ENCODE data around the gene MAP3K20.

Gene MAP3K20

GRCh38 chr2:173130496-173131465 lies 55.1 kb downstream of the MAP3K20 start:
- no peaks in the 10 kb centered on the region for H3K27me3 ChIP-seq (ENCODE audit: control insufficient read depth, insufficient read depth, low read length)
- peaks cover 18% of the 10 kb centered on the region for H3K4me1 ChIP-seq (ENCODE audit: control insufficient read depth, insufficient read depth, low read length)
- H3K27ac ChIP-seq (ENCODE audit: low read depth, low read length): no peak overlapping the region

GRCh38 chr2:173132531-173132930 lies 56.9 kb downstream of the MAP3K20 start:
- Histone ChIP-seq H3K9me3 (ENCODE audit: control insufficient read depth, insufficient read depth, low read depth, low read length) (no peaks in the 10 kb centered on the region), H3K4me1 (ENCODE audit: control insufficient read depth, insufficient read depth, low read length) (peaks cover 27% of the 10 kb centered on the region), H3K4me3 (ENCODE audit: low read depth, low read length) (no peak overlapping the region), H3K27me3 (ENCODE audit: control insufficient read depth, insufficient read depth, low read length) (no peaks in the 10 kb centered on the region), H3K36me3 (ENCODE audit: control insufficient read depth, insufficient read depth, low read length) (no peaks in the 10 kb centered on the region), H3K27ac (ENCODE audit: low read depth, low read length) (no peak overlapping the region), H3K9ac (ENCODE audit: low read length) (no peak overlapping the region)

More at GRCh38 chr2:173130496-173131465, 55.1 kb downstream of the MAP3K20 start:
- Histone ChIP-seq H3K36me3 (ENCODE audit: control insufficient read depth, insufficient read depth, low read length) (no peaks in the 10 kb centered on the region), H3K9ac (ENCODE audit: low read length) (no peak overlapping the region), H3K9me3 (ENCODE audit: control insufficient read depth, insufficient read depth, low read depth, low read length) (no peaks in the 10 kb centered on the region), H3K4me3 (ENCODE audit: low read depth, low read length) (no peak overlapping the region)

GRCh38 chr2:173134703-173135102 lies 59.1 kb downstream of the MAP3K20 start:
- Histone ChIP-seq H3K27me3 (ENCODE audit: control insufficient read depth, insufficient read depth, low read length) (no peaks in the 10 kb centered on the region), H3K4me3 (ENCODE audit: low read depth, low read length) (no peak overlapping the region), H3K36me3 (ENCODE audit: control insufficient read depth, insufficient read depth, low read length) (no peaks in the 10 kb centered on the region), H3K9me3 (ENCODE audit: control insufficient read depth, insufficient read depth, low read depth, low read length) (no peaks in the 10 kb centered on the region), H3K9ac (ENCODE audit: low read length) (no peak overlapping the region), H3K27ac (ENCODE audit: low read depth, low read length) (no peak overlapping the region), H3K4me1 (ENCODE audit: control insufficient read depth, insufficient read depth, low read length) (peaks cover 27% of the 10 kb centered on the region)

- Histone ChIP-seq H3K9ac (ENCODE audit: low read length) (no peak overlapping the region), H3K4me3 (ENCODE audit: low read depth, low read length) (no peak overlapping the region), H3K27me3 (ENCODE audit: control insufficient read depth, insufficient read depth, low read length) (no peaks in the 10 kb centered on the region), H3K36me3 (ENCODE audit: control insufficient read depth, insufficient read depth, low read length) (no peaks in the 10 kb centered on the region), H3K4me1 (ENCODE audit: control insufficient read depth, insufficient read depth, low read length) (peaks cover 27% of the 10 kb centered on the region), H3K9me3 (ENCODE audit: control insufficient read depth, insufficient read depth, low read depth, low read length) (no peaks in the 10 kb centered on the region; the same call in 1 of the 2 replicates), H3K27ac (ENCODE audit: low read depth, low read length) (no peak overlapping the region)
Measured at GRCh38 chr2:173136067-173136466, 60.4 kb downstream of the MAP3K20 start.

- H3K36me3 ChIP-seq (ENCODE audit: control insufficient read depth, insufficient read depth, low read length): no peaks in the 10 kb centered on the region
- peaks cover 3% of the 10 kb centered on the region; the same call in 1 of the 2 replicates for H3K9me3 ChIP-seq (ENCODE audit: control insufficient read depth, insufficient read depth, low read depth, low read length)
- H3K27ac ChIP-seq (ENCODE audit: low read depth, low read length): no peak overlapping the region
- H3K4me3 ChIP-seq (ENCODE audit: low read depth, low read length): no peak overlapping the region
- H3K27me3 ChIP-seq (ENCODE audit: control insufficient read depth, insufficient read depth, low read length): no peaks in the 10 kb centered on the region
- no peak overlapping the region for H3K9ac ChIP-seq (ENCODE audit: low read length)
- peaks cover 27% of the 10 kb centered on the region for H3K4me1 ChIP-seq (ENCODE audit: control insufficient read depth, insufficient read depth, low read length)
Measured at GRCh38 chr2:173136599-173136998, 61.0 kb downstream of the MAP3K20 start.

GRCh38 chr2:173137610-173138009 lies 62.0 kb downstream of the MAP3K20 start:
- H3K9me3 ChIP-seq (ENCODE audit: control insufficient read depth, insufficient read depth, low read depth, low read length): peaks cover 11% of the 10 kb centered on the region; the same call in 1 of the 2 replicates
- no peak overlapping the region for H3K27ac ChIP-seq (ENCODE audit: low read depth, low read length)
- no peak overlapping the region for H3K9ac ChIP-seq (ENCODE audit: low read length)
- no peak overlapping the region for H3K4me3 ChIP-seq (ENCODE audit: low read depth, low read length)
- H3K36me3 ChIP-seq (ENCODE audit: control insufficient read depth, insufficient read depth, low read length): no peaks in the 10 kb centered on the region
- H3K4me1 ChIP-seq (ENCODE audit: control insufficient read depth, insufficient read depth, low read length): peaks cover 24% of the 10 kb centered on the region
- H3K27me3 ChIP-seq (ENCODE audit: control insufficient read depth, insufficient read depth, low read length): no peaks in the 10 kb centered on the region

- H3K27ac ChIP-seq (ENCODE audit: low read depth, low read length): no peak overlapping the region
- H3K9me3 ChIP-seq (ENCODE audit: control insufficient read depth, insufficient read depth, low read depth, low read length): peaks cover 15% of the 10 kb centered on the region; the same call in 1 of the 2 replicates
- H3K4me1 ChIP-seq (ENCODE audit: control insufficient read depth, insufficient read depth, low read length): peaks cover 24% of the 10 kb centered on the region
- no peak overlapping the region for H3K9ac ChIP-seq (ENCODE audit: low read length)
- no peak overlapping the region for H3K4me3 ChIP-seq (ENCODE audit: low read depth, low read length)
- no peaks in the 10 kb centered on the region for H3K36me3 ChIP-seq (ENCODE audit: control insufficient read depth, insufficient read depth, low read length)
- H3K27me3 ChIP-seq (ENCODE audit: control insufficient read depth, insufficient read depth, low read length): no peaks in the 10 kb centered on the region
Measured at GRCh38 chr2:173138962-173139361, 63.3 kb downstream of the MAP3K20 start.

GRCh38 chr2:173141666-173142065 lies 66.0 kb downstream of the MAP3K20 start:
- Histone ChIP-seq H3K4me3 (ENCODE audit: low read depth, low read length) (no peak overlapping the region), H3K4me1 (ENCODE audit: control insufficient read depth, insufficient read depth, low read length) (0 out of 2 replicates have a peak, but pooled peaks cover 2% of the 10 kb centered on the region), H3K27ac (ENCODE audit: low read depth, low read length) (no peak overlapping the region), H3K36me3 (ENCODE audit: control insufficient read depth, insufficient read depth, low read length) (no peaks in the 10 kb centered on the region), H3K27me3 (ENCODE audit: control insufficient read depth, insufficient read depth, low read length) (no peaks in the 10 kb centered on the region), H3K9me3 (ENCODE audit: control insufficient read depth, insufficient read depth, low read depth, low read length) (peaks cover 15% of the 10 kb centered on the region; the same call in 1 of the 2 replicates), H3K9ac (ENCODE audit: low read length) (no peak overlapping the region)

GRCh38 chr2:173145454-173145853 lies 69.8 kb downstream of the MAP3K20 start:
- Histone ChIP-seq H3K9me3 (ENCODE audit: control insufficient read depth, insufficient read depth, low read depth, low read length) (peaks cover 15% of the 10 kb centered on the region; the same call in 1 of the 2 replicates), H3K4me3 (ENCODE audit: low read depth, low read length) (no peak overlapping the region), H3K27me3 (ENCODE audit: control insufficient read depth, insufficient read depth, low read length) (no peaks in the 10 kb centered on the region), H3K27ac (ENCODE audit: low read depth, low read length) (no peak overlapping the region), H3K36me3 (ENCODE audit: control insufficient read depth, insufficient read depth, low read length) (no peaks in the 10 kb centered on the region), H3K4me1 (ENCODE audit: control insufficient read depth, insufficient read depth, low read length) (no peaks in the 10 kb centered on the region), H3K9ac (ENCODE audit: low read length) (no peak overlapping the region)

- H3K4me1 ChIP-seq (ENCODE audit: control insufficient read depth, insufficient read depth, low read length): peaks cover 6% of the 10 kb centered on the region; the same call in 1 of the 2 replicates
- peaks cover 12% of the 10 kb centered on the region; the same call in 1 of the 2 replicates for H3K9me3 ChIP-seq (ENCODE audit: control insufficient read depth, insufficient read depth, low read depth, low read length)
- H3K27ac ChIP-seq (ENCODE audit: low read depth, low read length): no peak overlapping the region
- no peaks in the 10 kb centered on the region for H3K27me3 ChIP-seq (ENCODE audit: control insufficient read depth, insufficient read depth, low read length)
- H3K4me3 ChIP-seq (ENCODE audit: low read depth, low read length): no peak overlapping the region
- H3K36me3 ChIP-seq (ENCODE audit: control insufficient read depth, insufficient read depth, low read length): no peaks in the 10 kb centered on the region
- no peak overlapping the region for H3K9ac ChIP-seq (ENCODE audit: low read length)
Measured at GRCh38 chr2:173146590-173146989, 70.9 kb downstream of the MAP3K20 start.

GRCh38 chr2:173148520-173148919 lies 72.9 kb downstream of the MAP3K20 start:
- Histone ChIP-seq H3K9ac (ENCODE audit: low read length) (no peak overlapping the region), H3K4me1 (ENCODE audit: control insufficient read depth, insufficient read depth, low read length) (peaks cover 13% of the 10 kb centered on the region; the same call in 1 of the 2 replicates), H3K9me3 (ENCODE audit: control insufficient read depth, insufficient read depth, low read depth, low read length) (no peaks in the 10 kb centered on the region), H3K36me3 (ENCODE audit: control insufficient read depth, insufficient read depth, low read length) (no peaks in the 10 kb centered on the region), H3K27ac (ENCODE audit: low read depth, low read length) (no peak overlapping the region), H3K4me3 (ENCODE audit: low read depth, low read length) (no peak overlapping the region), H3K27me3 (ENCODE audit: control insufficient read depth, insufficient read depth, low read length) (no peaks in the 10 kb centered on the region)
